ENCODE data around the gene FNDC5. TPM values are rescaled to one million over a fixed set of nuclear protein-coding genes. Genes with fewer than 3 reads are reported as not detected.

The FNDC5 gene
- total and polyA plus RNA-seq, 2 experiments from 2014 or later = 0.33 TPM; not detected in 1

DNA sequence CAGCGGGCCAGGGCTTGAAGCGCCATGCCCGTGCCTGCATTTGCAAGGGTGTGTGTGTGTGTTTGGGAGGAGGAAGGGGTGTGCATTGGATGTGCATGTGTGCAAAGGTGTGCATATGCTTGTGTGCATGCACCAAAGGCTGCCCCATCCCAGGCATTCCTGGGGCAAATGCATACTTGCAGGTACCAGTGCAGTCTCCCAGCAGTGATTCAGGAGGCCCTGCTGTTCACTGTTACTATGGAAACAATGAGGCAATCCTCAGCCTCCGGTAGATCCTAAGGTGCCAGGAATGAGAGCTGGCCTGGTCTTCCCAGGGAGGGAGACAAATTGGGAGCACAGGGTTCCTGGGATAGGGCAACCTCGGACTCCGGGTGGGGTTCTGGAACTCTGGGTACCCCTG, 7.5 kb upstream of the FNDC5 start:
- no peak for TF ChIP-seq EZH2 (IDR thresholded peaks at IDR 0.05; ENCODE audit: insufficient read depth, poor library complexity, severe bottlenecking)
- no peak for TF ChIP-seq EZH2phosphoT487 (IDR thresholded peaks at IDR 0.05; ENCODE audit: insufficient read depth, low read depth)
- Histone ChIP-seq H3K27ac (no peak overlapping the region), H3K4me2 (ENCODE audit: unreplicated experiment) (no peak overlapping the region), H3K36me3 (ENCODE audit: low read depth) (no peaks in the 10 kb centered on the region), H3K79me2 (ENCODE audit: insufficient read depth) (no peaks in the 10 kb centered on the region), H4K20me1 (ENCODE audit: insufficient read depth) (no peaks in the 10 kb centered on the region), H3K4me1 (ENCODE audit: insufficient read depth) (no peaks in the 10 kb centered on the region), H3K9me2 (ENCODE audit: insufficient read depth) (no peaks in the 10 kb centered on the region), H3K27me3 (replicated peaks; ENCODE audit: insufficient read depth) (no peaks in the 10 kb centered on the region), H3K9ac (no peak overlapping the region), H3F3A (ENCODE audit: insufficient read depth) (no peaks in the 10 kb centered on the region), H3K4me3 (no peak overlapping the region), H3K9me3 (ENCODE audit: low read depth) (no peaks in the 10 kb centered on the region), H2AFZ (no peak overlapping the region)
- peak; percentile 66 for DNase-seq
- WGBS, 2 experiments (ENCODE audit: low coverage in 1 of 2, low lambda C conversion rate in 2 of 2, missing lambda C conversion rate in 2 of 2) = 43 to 57% methylated on average over 6 of the region's 6 CpGs
- in situ Hi-C loops (cut with MboI) = no loop called here

DNA sequence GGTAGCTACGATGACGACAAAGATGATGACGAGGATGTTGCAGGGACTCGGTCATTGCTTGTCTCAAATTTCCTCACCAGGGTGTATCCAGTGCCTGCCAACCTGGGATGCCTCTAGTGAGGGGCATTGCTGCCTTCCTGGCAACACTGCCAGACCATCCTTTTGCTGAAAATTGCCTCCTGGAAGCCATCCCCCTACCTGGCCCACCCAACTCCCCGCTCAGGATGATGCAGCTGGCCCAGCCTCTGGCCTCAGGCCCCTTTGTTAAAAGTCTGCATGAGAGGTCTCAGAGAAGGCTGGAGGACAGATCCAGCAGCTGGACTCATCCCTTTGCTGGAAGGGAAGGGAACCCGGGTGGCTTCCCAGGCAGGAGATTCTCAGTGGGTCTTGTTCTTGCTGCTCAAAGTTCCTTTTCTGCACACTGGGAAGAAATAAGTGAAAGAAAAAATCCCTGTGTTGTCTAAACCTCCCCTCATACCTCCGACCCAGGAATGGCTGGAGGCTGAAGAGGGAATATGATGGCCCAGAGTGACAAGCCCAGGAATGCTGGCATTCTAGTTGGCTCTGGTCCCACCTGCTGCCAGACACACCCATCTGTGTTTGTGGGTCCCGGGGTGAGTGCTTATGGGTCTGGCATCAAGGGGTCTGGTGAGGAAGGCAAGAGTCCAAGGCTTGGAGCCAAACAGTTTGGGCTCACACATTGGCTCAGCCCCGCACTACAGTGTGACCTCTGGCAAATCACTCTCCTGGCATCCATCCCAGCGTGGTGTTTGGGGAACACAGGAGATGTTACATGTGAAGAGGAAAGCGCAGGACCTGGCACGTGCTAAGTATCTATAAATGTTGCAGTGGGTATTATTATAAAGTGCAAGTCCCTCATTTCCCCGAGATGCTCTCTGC, 6.7 kb upstream of the FNDC5 start:
- H3K9me3 ChIP-seq (ENCODE audit: low read depth) = no peaks in the 10 kb centered on the region
- H3K4me2 ChIP-seq (ENCODE audit: unreplicated experiment) = no peak overlapping the region
- no peaks in the 10 kb centered on the region for H3K36me3 ChIP-seq (ENCODE audit: low read depth)
- H3K4me3 ChIP-seq = no peak overlapping the region
- no peaks in the 10 kb centered on the region for H3K4me1 ChIP-seq (ENCODE audit: insufficient read depth)
- 67 to 71% methylated on average over 13 of the region's 13 CpGs for WGBS, 2 experiments (ENCODE audit: low coverage in 1 of 2, low lambda C conversion rate in 2 of 2, missing lambda C conversion rate in 2 of 2)
- in situ Hi-C loops (cut with MboI) = no loop called here
- H2AFZ ChIP-seq = no peak overlapping the region
- no peak for DNase-seq
- no peaks in the 10 kb centered on the region for H3F3A ChIP-seq (ENCODE audit: insufficient read depth)
- H3K27me3 ChIP-seq (replicated peaks; ENCODE audit: insufficient read depth) = no peaks in the 10 kb centered on the region
- TF ChIP-seq EZH2 (IDR thresholded peaks at IDR 0.05; ENCODE audit: insufficient read depth, poor library complexity, severe bottlenecking) = no peak
- TF ChIP-seq EZH2phosphoT487 (IDR thresholded peaks at IDR 0.05; ENCODE audit: insufficient read depth, low read depth) = no peak
- H3K27ac ChIP-seq = no peak overlapping the region
- H3K9ac ChIP-seq = no peak overlapping the region
- H3K79me2 ChIP-seq (ENCODE audit: insufficient read depth) = no peaks in the 10 kb centered on the region
- no peaks in the 10 kb centered on the region for H4K20me1 ChIP-seq (ENCODE audit: insufficient read depth)
- H3K9me2 ChIP-seq (ENCODE audit: insufficient read depth) = no peaks in the 10 kb centered on the region

GRCh38 chr1:32876341-32877210, 5.9 kb upstream of the FNDC5 start:
- no peaks in the 10 kb centered on the region for H3K36me3 ChIP-seq (ENCODE audit: low read depth)
- in situ Hi-C loops (cut with MboI) = no loop called here
- H2AFZ ChIP-seq = no peak overlapping the region
- H3K9me3 ChIP-seq (ENCODE audit: low read depth) = no peaks in the 10 kb centered on the region
- WGBS, 2 experiments (ENCODE audit: low coverage in 1 of 2, low lambda C conversion rate in 2 of 2, missing lambda C conversion rate in 2 of 2) = 32 to 36% methylated on average over 16 of the region's 16 CpGs
- H3K27me3 ChIP-seq (replicated peaks; ENCODE audit: insufficient read depth) = no peaks in the 10 kb centered on the region
- no peak overlapping the region for H3K4me3 ChIP-seq
- no peaks in the 10 kb centered on the region for H3K79me2 ChIP-seq (ENCODE audit: insufficient read depth)
- peak; percentile 67 for DNase-seq
- no peaks in the 10 kb centered on the region; the same call in 1 of the 2 replicates for H3F3A ChIP-seq (ENCODE audit: insufficient read depth)
- TF ChIP-seq EZH2 (IDR thresholded peaks at IDR 0.05; ENCODE audit: insufficient read depth, poor library complexity, severe bottlenecking) (no peak), EZH2phosphoT487 (IDR thresholded peaks at IDR 0.05; ENCODE audit: insufficient read depth, low read depth) (no peak)
- no peak overlapping the region for H3K4me2 ChIP-seq (ENCODE audit: unreplicated experiment)
- no peaks in the 10 kb centered on the region for H4K20me1 ChIP-seq (ENCODE audit: insufficient read depth)
- no peak overlapping the region for H3K27ac ChIP-seq
- H3K9ac ChIP-seq = no peak overlapping the region
- no peaks in the 10 kb centered on the region for H3K4me1 ChIP-seq (ENCODE audit: insufficient read depth)
- H3K9me2 ChIP-seq (ENCODE audit: insufficient read depth) = no peaks in the 10 kb centered on the region
